Nephron progenitor cell (in vitro differentiated cells): ENCODE data around the gene PDSS1.
A peak's percentile ranks its signal among the peaks of the same experiment; 100 is the strongest.

Source experiments
- DNase-seq: peaks from one replicate; pipeline ENCODE4 v3.0.0; 2021
- H3K27ac Mint-ChIP-seq: 2 replicates; pipeline ENCODE4 v1.8.0; 2021; ENCODE audit warnings: mild to moderate bottlenecking, moderate library complexity, mixed read lengths
- H3K27me3 Mint-ChIP-seq: 2 replicates; pipeline ENCODE4 v1.8.0; 2021; ENCODE audit warnings: mild to moderate bottlenecking, low read depth, mixed read lengths; ENCODE audit not compliant: poor library complexity
- H3K36me3 Mint-ChIP-seq: 2 replicates; pipeline ENCODE4 v1.8.0; 2021; ENCODE audit warnings: low read depth, mixed read lengths
- H3K4me1 Mint-ChIP-seq: 2 replicates; pipeline ENCODE4 v1.8.0; 2021; ENCODE audit warnings: mixed read lengths
- H3K4me3 Mint-ChIP-seq: 2 replicates; pipeline ENCODE4 v1.8.0; 2021; ENCODE audit warnings: mild to moderate bottlenecking, moderate library complexity, mixed read lengths
- H3K9me3 Mint-ChIP-seq: 2 replicates; pipeline ENCODE4 v1.8.0; 2021; ENCODE audit warnings: mild to moderate bottlenecking, moderate library complexity, mixed read lengths
- CTCF ChIP-seq: fragments of 200-600 bp; sonication (generic); IDR thresholded peaks from 2 replicates; pipeline ENCODE4 v1.5.0; 2021; ENCODE audit warnings: antibody characterized with exemption

PDSS1 gene

GRCh38 chr10:26703096-26703495 lies 5.6 kb downstream of the PDSS1 start:
- DNase-seq, result no peak
- Mint-ChIP-seq H3K4me3 (no peak overlapping the region), H3K27me3 (peaks cover 9% of the 10 kb centered on the region), H3K4me1 (peaks cover 11% of the 10 kb centered on the region), H3K27ac (no peak overlapping the region), H3K9me3 (peaks cover 6% of the 10 kb centered on the region), H3K36me3 (peaks cover 76% of the 10 kb centered on the region)
- no peak for TF ChIP-seq CTCF

GRCh38 chr10:26703974-26704373 lies 6.5 kb downstream of the PDSS1 start:
- H3K4me3 Mint-ChIP-seq, result no peak overlapping the region
- peaks cover 6% of the 10 kb centered on the region for H3K9me3 Mint-ChIP-seq
- no peak for TF ChIP-seq CTCF
- no peak overlapping the region for H3K27ac Mint-ChIP-seq
- no peak for DNase-seq
- H3K27me3 Mint-ChIP-seq, result peaks cover 3% of the 10 kb centered on the region
- H3K4me1 Mint-ChIP-seq, result peaks cover 2% of the 10 kb centered on the region
- peaks cover 84% of the 10 kb centered on the region for H3K36me3 Mint-ChIP-seq

- DNase-seq, result no peak
- Mint-ChIP-seq H3K4me1 (no peaks in the 10 kb centered on the region), H3K27ac (peak overlapping the region; percentile 60), H3K9me3 (no peaks in the 10 kb centered on the region), H3K36me3 (peaks cover 66% of the 10 kb centered on the region), H3K4me3 (no peak overlapping the region), H3K27me3 (peaks cover 3% of the 10 kb centered on the region)
- no peak for TF ChIP-seq CTCF
Observed at GRCh38 chr10:26706206-26706605, 8.7 kb downstream of the PDSS1 start.

GRCh38 chr10:26706936-26707335 lies 9.4 kb downstream of the PDSS1 start:
- Mint-ChIP-seq H3K36me3 (peaks cover 61% of the 10 kb centered on the region), H3K27me3 (peaks cover 3% of the 10 kb centered on the region), H3K4me3 (no peak overlapping the region), H3K9me3 (no peaks in the 10 kb centered on the region), H3K4me1 (no peaks in the 10 kb centered on the region), H3K27ac (peak overlapping the region; percentile 26)
- DNase-seq, result no peak
- TF ChIP-seq CTCF, result no peak

- H3K27ac Mint-ChIP-seq, result no peak overlapping the region
- no peak for DNase-seq
- TF ChIP-seq CTCF, result no peak
- peaks cover 47% of the 10 kb centered on the region for H3K36me3 Mint-ChIP-seq
- no peaks in the 10 kb centered on the region for H3K9me3 Mint-ChIP-seq
- H3K4me1 Mint-ChIP-seq, result peaks cover 9% of the 10 kb centered on the region
- peaks cover 2% of the 10 kb centered on the region for H3K27me3 Mint-ChIP-seq
- H3K4me3 Mint-ChIP-seq, result no peak overlapping the region
Observed at GRCh38 chr10:26711324-26711723, 13.8 kb downstream of the PDSS1 start.

- H3K27ac Mint-ChIP-seq, result no peak overlapping the region
- no peak for TF ChIP-seq CTCF
- peaks cover 2% of the 10 kb centered on the region for H3K27me3 Mint-ChIP-seq
- peaks cover 9% of the 10 kb centered on the region for H3K4me1 Mint-ChIP-seq
- no peak for DNase-seq
- H3K36me3 Mint-ChIP-seq, result peaks cover 35% of the 10 kb centered on the region
- H3K9me3 Mint-ChIP-seq, result no peaks in the 10 kb centered on the region
- no peak overlapping the region for H3K4me3 Mint-ChIP-seq
Observed at GRCh38 chr10:26714415-26715136, 17.1 kb downstream of the PDSS1 start.
